ENCODE measurements around the gene ME2. TPM values are rescaled to one million over a fixed set of nuclear protein-coding genes. Genes with fewer than 3 reads are reported as not detected.
"Not testable (repeated sequence)": the region's sequence is repeated elsewhere in the genome, so short reads cannot be mapped to it uniquely, and the experiment has no call there.

Gene ME2
- total RNA-seq, 1 donor from 2014 or later, result 40.5 TPM

GRCh38 chr18:50855976-50856757 is 22.8 kb upstream of the ME2 start:
- intact Hi-C loops (cut with DNase I), result no loop called here
- no peak for TF ChIP-seq CTCF (IDR thresholded peaks at IDR 0.05)
- Histone ChIP-seq H3K36me3 (no peaks in the 10 kb centered on the region), H3K9me3 (no peaks in the 10 kb centered on the region), H3K27me3 (no peaks in the 10 kb centered on the region), H3K4me1 (no peaks in the 10 kb centered on the region), H3K27ac (no peak overlapping the region), H3K4me3 (no peak overlapping the region)
- no peak for DNase-seq
- ATAC-seq, result no peak

GRCh38 chr18:50857166-50857565 is 21.8 kb upstream of the ME2 start:
- intact Hi-C loops (cut with DNase I); H3K4me1 ChIP-seq; H3K4me3 ChIP-seq; H3K9me3 ChIP-seq; H3K36me3 ChIP-seq; DNase-seq; H3K27me3 ChIP-seq; ATAC-seq; H3K27ac ChIP-seq: not testable (repeated sequence)

GRCh38 chr18:50857694-50858093 is 21.2 kb upstream of the ME2 start:
- Histone ChIP-seq H3K4me1 (no peaks in the 10 kb centered on the region), H3K27ac (no peak overlapping the region), H3K27me3 (no peaks in the 10 kb centered on the region), H3K36me3 (no peaks in the 10 kb centered on the region), H3K9me3 (no peaks in the 10 kb centered on the region), H3K4me3 (no peak overlapping the region)
- ATAC-seq (peak; percentile 46), DNase-seq (no peak)
- TF ChIP-seq CTCF (IDR thresholded peaks at IDR 0.05), result no peak
- intact Hi-C loops (cut with DNase I), result no loop called here

- no peaks in the 10 kb centered on the region for H3K36me3 ChIP-seq
- intact Hi-C loops (cut with DNase I), result no loop called here
- no peak for DNase-seq
- H3K4me1 ChIP-seq, result no peaks in the 10 kb centered on the region
- ATAC-seq, result no peak
- H3K9me3 ChIP-seq, result no peaks in the 10 kb centered on the region
- H3K27ac ChIP-seq, result no peak overlapping the region
- no peaks in the 10 kb centered on the region for H3K27me3 ChIP-seq
- H3K4me3 ChIP-seq, result no peak overlapping the region
- no peak for TF ChIP-seq CTCF (IDR thresholded peaks at IDR 0.05)
Measured at GRCh38 chr18:50859793-50860555, 18.9 kb upstream of the ME2 start.

- Histone ChIP-seq H3K9me3 (no peaks in the 10 kb centered on the region), H3K4me3 (no peak overlapping the region), H3K27ac (no peak overlapping the region), H3K27me3 (no peaks in the 10 kb centered on the region), H3K36me3 (no peaks in the 10 kb centered on the region), H3K4me1 (no peaks in the 10 kb centered on the region)
- intact Hi-C loops (cut with DNase I), result no loop called here
- ATAC-seq, result no peak
- no peak for TF ChIP-seq CTCF (IDR thresholded peaks at IDR 0.05)
- DNase-seq, result no peak
Measured at GRCh38 chr18:50861617-50862016, 17.3 kb upstream of the ME2 start.

- Histone ChIP-seq H3K9me3 (no peaks in the 10 kb centered on the region), H3K4me1 (no peaks in the 10 kb centered on the region), H3K27ac (peak overlapping the region; percentile 15), H3K36me3 (no peaks in the 10 kb centered on the region), H3K4me3 (no peak overlapping the region), H3K27me3 (no peaks in the 10 kb centered on the region)
- ATAC-seq (peak; percentile 78), DNase-seq (no peak)
- TF ChIP-seq CTCF (IDR thresholded peaks at IDR 0.05), result no peak
- intact Hi-C loops (cut with DNase I), result no loop called here
Measured at GRCh38 chr18:50862401-50862800, 16.5 kb upstream of the ME2 start.
